ENCODE results near the gene SLC38A10.
A peak's percentile ranks its signal among the peaks of the same experiment; 100 is the strongest.

Gene SLC38A10

GRCh38 chr17:81287741-81288430 lies 7.2 kb downstream of the SLC38A10 start:
- Histone ChIP-seq H3K9ac (no peak overlapping the region), H3K4me1 (no peaks in the 10 kb centered on the region), H3K4me3 (ENCODE audit: low read depth, low read length) (no peak overlapping the region), H3K9me3 (ENCODE audit: control insufficient read depth, low read length) (no peaks in the 10 kb centered on the region), H3K36me3 (ENCODE audit: control insufficient read depth, insufficient read depth, low read length) (no peaks in the 10 kb centered on the region), H2AFZ (no peak overlapping the region), H3K27ac (no peak overlapping the region), H3K4me2 (ENCODE audit: low read length) (no peak overlapping the region), H3K27me3 (ENCODE audit: control insufficient read depth, insufficient read depth, low read length) (no peaks in the 10 kb centered on the region), H3K79me2 (peaks cover 33% of the 10 kb centered on the region)
- TF ChIP-seq CTCF (IDR thresholded peaks at IDR 0.05) = no peak

GRCh38 chr17:81287152-81287551 lies 8.0 kb downstream of the SLC38A10 start:
- H2AFZ ChIP-seq = no peak overlapping the region
- no peak overlapping the region for H3K4me3 ChIP-seq (ENCODE audit: low read depth, low read length)
- peaks cover 39% of the 10 kb centered on the region for H3K79me2 ChIP-seq
- H3K4me1 ChIP-seq = no peaks in the 10 kb centered on the region
- H3K9ac ChIP-seq = no peak overlapping the region
- H3K4me2 ChIP-seq (ENCODE audit: low read length) = no peak overlapping the region
- no peak for TF ChIP-seq CTCF (IDR thresholded peaks at IDR 0.05)
- H3K27ac ChIP-seq = no peak overlapping the region
- H3K36me3 ChIP-seq (ENCODE audit: control insufficient read depth, insufficient read depth, low read length) = no peaks in the 10 kb centered on the region
- H3K27me3 ChIP-seq (ENCODE audit: control insufficient read depth, insufficient read depth, low read length) = no peaks in the 10 kb centered on the region
- H3K9me3 ChIP-seq (ENCODE audit: control insufficient read depth, low read length) = no peaks in the 10 kb centered on the region

GRCh38 chr17:81286491-81287145 lies 8.5 kb downstream of the SLC38A10 start:
- TF ChIP-seq CTCF (IDR thresholded peaks at IDR 0.05) = no peak
- H3K4me1 ChIP-seq = no peaks in the 10 kb centered on the region
- H3K4me3 ChIP-seq (ENCODE audit: low read depth, low read length) = no peak overlapping the region
- H3K27ac ChIP-seq = peak overlapping the region; percentile 59
- no peaks in the 10 kb centered on the region for H3K9me3 ChIP-seq (ENCODE audit: control insufficient read depth, low read length)
- peaks cover 43% of the 10 kb centered on the region for H3K79me2 ChIP-seq
- no peak overlapping the region for H3K9ac ChIP-seq
- H3K4me2 ChIP-seq (ENCODE audit: low read length) = no peak overlapping the region
- no peaks in the 10 kb centered on the region for H3K27me3 ChIP-seq (ENCODE audit: control insufficient read depth, insufficient read depth, low read length)
- no peaks in the 10 kb centered on the region for H3K36me3 ChIP-seq (ENCODE audit: control insufficient read depth, insufficient read depth, low read length)
- no peak overlapping the region for H2AFZ ChIP-seq

- Histone ChIP-seq H3K4me1 (no peaks in the 10 kb centered on the region), H3K4me2 (ENCODE audit: low read length) (no peak overlapping the region), H3K27ac (peak overlapping the region; percentile 59), H3K4me3 (ENCODE audit: low read depth, low read length) (no peak overlapping the region), H3K36me3 (ENCODE audit: control insufficient read depth, insufficient read depth, low read length) (no peaks in the 10 kb centered on the region), H2AFZ (no peak overlapping the region), H3K9ac (no peak overlapping the region), H3K9me3 (ENCODE audit: control insufficient read depth, low read length) (no peaks in the 10 kb centered on the region), H3K27me3 (ENCODE audit: control insufficient read depth, insufficient read depth, low read length) (no peaks in the 10 kb centered on the region), H3K79me2 (peaks cover 42% of the 10 kb centered on the region)
- no peak for TF ChIP-seq CTCF (IDR thresholded peaks at IDR 0.05)
Measured at GRCh38 chr17:81285894-81286293, 9.2 kb downstream of the SLC38A10 start.

Measured in parathyroid adenoma (tissue), 2 donors.